Measurements from ENCODE around the gene MTA1. TPM values are rescaled to one million over a fixed set of nuclear protein-coding genes. Genes with fewer than 3 reads are reported as not detected.
A peak's percentile ranks its signal among the peaks of the same experiment; 100 is the strongest.

MTA1 gene
- polyA plus RNA-seq, 2 of the 4 experiments (the other 2 are of a cell fraction), result 46.8 to 86.7 TPM

DNA sequence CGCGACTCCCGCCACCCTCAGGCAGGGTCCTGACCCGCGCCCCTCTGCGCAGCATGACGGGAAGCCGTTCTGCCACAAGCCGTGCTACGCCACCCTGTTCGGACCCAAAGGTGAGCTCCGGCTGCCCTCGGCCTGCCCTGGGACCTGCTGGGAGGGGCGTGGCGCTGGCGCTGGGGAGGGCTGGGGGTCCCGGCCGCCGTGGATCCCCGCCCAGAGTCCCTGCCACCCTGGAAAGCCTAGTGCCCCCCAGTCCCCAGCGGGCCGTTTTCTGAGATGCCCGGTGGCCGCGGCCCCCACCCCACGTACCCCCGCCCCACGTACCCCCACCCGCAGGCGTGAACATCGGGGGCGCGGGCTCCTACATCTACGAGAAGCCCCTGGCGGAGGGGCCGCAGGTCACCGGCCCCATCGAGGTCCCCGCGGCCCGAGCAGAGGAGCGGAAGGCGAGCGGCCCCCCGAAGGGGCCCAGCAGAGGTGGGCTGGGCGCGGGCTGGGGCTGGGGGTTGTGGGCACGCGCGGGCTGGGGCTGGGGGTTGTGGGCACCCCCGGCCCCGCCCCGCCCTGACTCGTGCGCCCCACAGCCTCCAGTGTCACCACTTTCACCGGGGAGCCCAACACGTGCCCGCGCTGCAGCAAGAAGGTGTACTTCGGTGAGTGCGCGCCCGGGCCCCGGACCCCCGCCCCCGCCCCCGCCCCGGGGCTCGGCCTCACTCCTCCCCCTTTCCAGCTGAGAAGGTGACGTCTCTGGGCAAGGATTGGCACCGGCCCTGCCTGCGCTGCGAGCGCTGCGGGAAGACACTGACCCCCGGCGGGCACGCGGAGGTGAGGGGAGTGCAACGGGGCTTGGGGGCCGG is 59.0 kb downstream of the MTA1 start:
- Histone ChIP-seq H3K4me3 (no peak overlapping the region), H3K9me3 (no peaks in the 10 kb centered on the region), H3K4me2 (no peak overlapping the region), H3K4me1 (peaks cover 74% of the 10 kb centered on the region), H3K27ac (no peak overlapping the region; a peak in 1 of 6 replicates)
- ChIA-PET CTCF (interaction anchor here (8.1 kb wide), 1 partner anchor 11 kb away, joined by 132 read pairs; the partner anchor contains the start of gene TEDC1), POLR2A (no interaction called here)
- TF ChIP-seq E2F6 (IDR thresholded peaks at IDR 0.05; ENCODE audit: borderline replicate concordance, low read depth), result no peak
- TF ChIP-seq ZFP36 (IDR thresholded peaks at IDR 0.05; ENCODE audit: borderline replicate concordance, partially characterized antibody), result no peak
- no peak for TF ChIP-seq CHD4 (IDR thresholded peaks at IDR 0.05; ENCODE audit: borderline replicate concordance)
- TF ChIP-seq TFCP2L1 (CRISPR knock-in tag; IDR thresholded peaks at IDR 0.05), result no peak
- no peak for TF ChIP-seq ZC3H11A (IDR thresholded peaks at IDR 0.05)
- TF ChIP-seq EP300 (IDR thresholded peaks at IDR 0.05), result no peak
- TF ChIP-seq, protein P1, sequence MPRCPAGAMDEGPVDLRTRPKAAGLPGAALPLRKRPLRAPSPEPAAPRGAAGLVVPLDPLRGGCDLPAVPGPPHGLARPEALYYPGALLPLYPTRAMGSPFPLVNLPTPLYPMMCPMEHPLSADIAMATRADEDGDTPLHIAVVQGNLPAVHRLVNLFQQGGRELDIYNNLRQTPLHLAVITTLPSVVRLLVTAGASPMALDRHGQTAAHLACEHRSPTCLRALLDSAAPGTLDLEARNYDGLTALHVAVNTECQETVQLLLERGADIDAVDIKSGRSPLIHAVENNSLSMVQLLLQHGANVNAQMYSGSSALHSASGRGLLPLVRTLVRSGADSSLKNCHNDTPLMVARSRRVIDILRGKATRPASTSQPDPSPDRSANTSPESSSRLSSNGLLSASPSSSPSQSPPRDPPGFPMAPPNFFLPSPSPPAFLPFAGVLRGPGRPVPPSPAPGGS (IDR thresholded peaks at IDR 0.05), result no peak
- no peak for TF ChIP-seq RAD21 (conservative IDR thresholded peaks at IDR 0.05 in 1 of 2, IDR thresholded peaks at IDR 0.05 in 1 of 2)
- TF ChIP-seq HOXB5 (CRISPR knock-in tag; IDR thresholded peaks at IDR 0.05), result no peak
- 80% methylated on average over 7 of the region's 81 CpGs for WGBS (ENCODE audit: missing lambda C conversion rate)
- no peak for DNase-seq (ENCODE audit: low read depth in 1 of 2, low spot score in 1 of 2)
- ATAC-seq, result no peak
- FAIRE-seq, result no peak

GRCh38 chr14:105479431-105480158 is 60.0 kb downstream of the MTA1 start:
- FAIRE-seq (no peak), ATAC-seq (no peak), DNase-seq (ENCODE audit: low read depth in 1 of 2, low spot score in 1 of 2) (no peak)
- 61% methylated on average over 21 of the region's 34 CpGs for WGBS (ENCODE audit: missing lambda C conversion rate)
- ChIA-PET POLR2A (no interaction called here), CTCF (interaction anchor here (1.0 to 8.1 kb wide), 7 partner anchors 10 to 49 kb away, joined by 3 to 132 read pairs (median 24); partner anchors contain the start of gene TEDC1)
- Histone ChIP-seq H3K27ac (peak overlapping the region; percentile 99 to 100; a peak in 4 of 6 replicates), H3K4me1 (peaks cover 83% of the 10 kb centered on the region), H3K4me3 (no peak overlapping the region), H3K9me3 (no peaks in the 10 kb centered on the region), H3K4me2 (peak overlapping the region; percentile 99; the same call in 2 of the 3 replicates)
- 0 out of 2 replicates have a peak, but pooled peaks have one; percentile 20 for TF ChIP-seq NPAS2 (CRISPR knock-in tag; IDR thresholded peaks at IDR 0.05; ENCODE audit: borderline replicate concordance)
- TF ChIP-seq JUN (IDR thresholded peaks at IDR 0.05), result no peak
- no peak for TF ChIP-seq ZC3H11A (IDR thresholded peaks at IDR 0.05)
- no peak for TF ChIP-seq POLR2AphosphoS2 (conservative IDR thresholded peaks at IDR 0.05; ENCODE audit: low read length)
- no peak for TF ChIP-seq CEBPB (IDR thresholded peaks at IDR 0.05)

- DNase-seq (ENCODE audit: low read depth in 1 of 2, low spot score in 1 of 2) (no peak), ATAC-seq (no peak), FAIRE-seq (no peak)
- POLR2A ChIA-PET, result interaction anchor here (0.6 to 2.7 kb wide), 9 partner anchors 9 to 179 kb away, joined by 3 to 81 read pairs (median 4); partner anchors contain the start of gene BRF1
- WGBS (ENCODE audit: missing lambda C conversion rate), result 72% methylated on average over 9 of the region's 15 CpGs
- H3K4me2 ChIP-seq, result peak overlapping the region; percentile 99
- H3K9me3 ChIP-seq, result no peaks in the 10 kb centered on the region
- H3K4me3 ChIP-seq, result no peak overlapping the region
- CTCF ChIA-PET, result interaction anchor here (0.6 to 8.1 kb wide), 42 partner anchors 9 to 462 kb away, joined by 3 to 132 read pairs (median 8); partner anchors contain the start of genes TEDC1 and TMEM121
- TF ChIP-seq RARB (CRISPR knock-in tag; IDR thresholded peaks at IDR 0.05) (no peak), HDAC2 (IDR thresholded peaks at IDR 0.05) (no peak), CBX2 (IDR thresholded peaks at IDR 0.05; ENCODE audit: borderline replicate concordance, low read depth) (no peak), CHD4 (IDR thresholded peaks at IDR 0.05; ENCODE audit: borderline replicate concordance) (no peak)
- TF ChIP-seq, protein P2, sequence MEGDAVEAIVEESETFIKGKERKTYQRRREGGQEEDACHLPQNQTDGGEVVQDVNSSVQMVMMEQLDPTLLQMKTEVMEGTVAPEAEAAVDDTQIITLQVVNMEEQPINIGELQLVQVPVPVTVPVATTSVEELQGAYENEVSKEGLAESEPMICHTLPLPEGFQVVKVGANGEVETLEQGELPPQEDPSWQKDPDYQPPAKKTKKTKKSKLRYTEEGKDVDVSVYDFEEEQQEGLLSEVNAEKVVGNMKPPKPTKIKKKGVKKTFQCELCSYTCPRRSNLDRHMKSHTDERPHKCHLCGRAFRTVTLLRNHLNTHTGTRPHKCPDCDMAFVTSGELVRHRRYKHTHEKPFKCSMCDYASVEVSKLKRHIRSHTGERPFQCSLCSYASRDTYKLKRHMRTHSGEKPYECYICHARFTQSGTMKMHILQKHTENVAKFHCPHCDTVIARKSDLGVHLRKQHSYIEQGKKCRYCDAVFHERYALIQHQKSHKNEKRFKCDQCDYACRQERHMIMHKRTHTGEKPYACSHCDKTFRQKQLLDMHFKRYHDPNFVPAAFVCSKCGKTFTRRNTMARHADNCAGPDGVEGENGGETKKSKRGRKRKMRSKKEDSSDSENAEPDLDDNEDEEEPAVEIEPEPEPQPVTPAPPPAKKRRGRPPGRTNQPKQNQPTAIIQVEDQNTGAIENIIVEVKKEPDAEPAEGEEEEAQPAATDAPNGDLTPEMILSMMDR (IDR thresholded peaks at IDR 0.05), result no peak
- H3K4me1 ChIP-seq, result peaks cover 90% of the 10 kb centered on the region
- peak overlapping the region; percentile 99 to 100 for H3K27ac ChIP-seq
Measured at GRCh38 chr14:105480199-105480746, 60.6 kb downstream of the MTA1 start.
